ENCODE results near the gene LRRC74A. TPM values are rescaled to one million over a fixed set of nuclear protein-coding genes. Genes with fewer than 3 reads are reported as not detected.

Gene LRRC74A
- total and polyA plus RNA-seq, 10 of the 15 experiments (the other 5 are each of a cell fraction or from before 2014, with no cell fraction given), result not detected

DNA sequence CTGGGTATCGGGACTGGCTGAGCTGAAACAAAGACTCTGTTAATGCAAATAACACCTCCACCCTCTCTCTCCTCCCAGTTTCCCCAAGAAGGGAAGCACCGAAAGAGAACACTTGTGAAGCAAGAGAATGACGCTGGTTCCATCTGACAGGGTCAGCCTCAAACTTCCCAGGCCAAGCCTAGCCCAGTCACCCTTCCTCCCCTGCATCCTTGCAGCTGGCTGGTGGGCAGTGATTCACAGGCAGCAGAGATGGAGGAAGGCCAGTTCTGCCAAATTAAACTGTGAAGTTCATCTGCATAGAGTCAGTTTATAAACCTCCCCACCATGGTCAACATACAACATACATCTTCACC lies 2.8 kb downstream of the LRRC74A start:
- intact Hi-C loops (cut with micrococcal nuclease; ENCODE audit: unreplicated experiment) (no loop called here), in situ Hi-C loops (cut with MboI) (no loop called here)
- DNase-seq (ENCODE audit: low read depth, low spot score) (no peak), ATAC-seq (no peak), FAIRE-seq (no peak)
- no peak overlapping the region for H3K4me2 ChIP-seq (ENCODE audit: control insufficient read depth, insufficient read depth)
- no peaks in the 10 kb centered on the region for H3K36me3 ChIP-seq (ENCODE audit: control insufficient read depth in 2 of 2, insufficient read depth in 2 of 2, low read length in 1 of 2)
- CTCF ChIA-PET, result no interaction called here
- RAD21 ChIA-PET (ENCODE audit: unreplicated experiment), result no interaction called here
- no peaks in the 10 kb centered on the region for H4K20me1 ChIP-seq (ENCODE audit: control insufficient read depth, insufficient read depth)
- POLR2A ChIA-PET, result interaction anchor here (0.5 kb wide), 1 partner anchor 265 kb away, joined by 3 read pairs; no protein-coding TSS in a partner anchor
- H3K4me3 ChIP-seq, result no peak overlapping the region
- TF ChIP-seq, protein P1, sequence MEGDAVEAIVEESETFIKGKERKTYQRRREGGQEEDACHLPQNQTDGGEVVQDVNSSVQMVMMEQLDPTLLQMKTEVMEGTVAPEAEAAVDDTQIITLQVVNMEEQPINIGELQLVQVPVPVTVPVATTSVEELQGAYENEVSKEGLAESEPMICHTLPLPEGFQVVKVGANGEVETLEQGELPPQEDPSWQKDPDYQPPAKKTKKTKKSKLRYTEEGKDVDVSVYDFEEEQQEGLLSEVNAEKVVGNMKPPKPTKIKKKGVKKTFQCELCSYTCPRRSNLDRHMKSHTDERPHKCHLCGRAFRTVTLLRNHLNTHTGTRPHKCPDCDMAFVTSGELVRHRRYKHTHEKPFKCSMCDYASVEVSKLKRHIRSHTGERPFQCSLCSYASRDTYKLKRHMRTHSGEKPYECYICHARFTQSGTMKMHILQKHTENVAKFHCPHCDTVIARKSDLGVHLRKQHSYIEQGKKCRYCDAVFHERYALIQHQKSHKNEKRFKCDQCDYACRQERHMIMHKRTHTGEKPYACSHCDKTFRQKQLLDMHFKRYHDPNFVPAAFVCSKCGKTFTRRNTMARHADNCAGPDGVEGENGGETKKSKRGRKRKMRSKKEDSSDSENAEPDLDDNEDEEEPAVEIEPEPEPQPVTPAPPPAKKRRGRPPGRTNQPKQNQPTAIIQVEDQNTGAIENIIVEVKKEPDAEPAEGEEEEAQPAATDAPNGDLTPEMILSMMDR (IDR thresholded peaks at IDR 0.05 in 2 of 3, conservative IDR thresholded peaks at IDR 0.05 in 1 of 3; ENCODE audit: control insufficient read depth in 2 of 3, extremely low read depth in 1 of 3, insufficient read depth in 1 of 3, low read depth in 3 of 3, low read length in 3 of 3), result no peak
- no peak for TF ChIP-seq SIX5 (IDR thresholded peaks at IDR 0.05; ENCODE audit: low read depth, low read length, severe bottlenecking)
- no peaks in the 10 kb centered on the region for H3K79me2 ChIP-seq (ENCODE audit: control insufficient read depth, insufficient read depth, low read length)
- H2AFZ ChIP-seq (ENCODE audit: control insufficient read depth, low read depth, low read length), result no peak overlapping the region
- no peaks in the 10 kb centered on the region for H3K9me3 ChIP-seq (replicated peaks; ENCODE audit: control insufficient read depth, insufficient read depth, low read length)
- 43% methylated on average over 3 of the region's 3 CpGs for WGBS (ENCODE audit: insufficient coverage, insufficient replicate concordance, low lambda C conversion rate, missing lambda C conversion rate)
- SMC1A ChIA-PET (ENCODE audit: uncharacterized antibody, unreplicated experiment), result no interaction called here
- no peaks in the 10 kb centered on the region for H3K4me1 ChIP-seq (ENCODE audit: control insufficient read depth, insufficient read depth, low read length)
- peaks cover 0 to 3% of the 10 kb centered on the region in 2 experiments; a peak in 1 of 4 replicates for H3K27me3 ChIP-seq (replicated peaks in 1 of 2; ENCODE audit: control insufficient read depth in 2 of 2, insufficient read depth in 2 of 2, low read length in 1 of 2)
- H3K27ac ChIP-seq (ENCODE audit: control insufficient read depth, insufficient read depth), result no peak overlapping the region
- BruUV-seq (replicated peaks), result no TSS peak
- no peak overlapping the region for H3K9ac ChIP-seq (ENCODE audit: control insufficient read depth, insufficient read depth, low read length)

DNA sequence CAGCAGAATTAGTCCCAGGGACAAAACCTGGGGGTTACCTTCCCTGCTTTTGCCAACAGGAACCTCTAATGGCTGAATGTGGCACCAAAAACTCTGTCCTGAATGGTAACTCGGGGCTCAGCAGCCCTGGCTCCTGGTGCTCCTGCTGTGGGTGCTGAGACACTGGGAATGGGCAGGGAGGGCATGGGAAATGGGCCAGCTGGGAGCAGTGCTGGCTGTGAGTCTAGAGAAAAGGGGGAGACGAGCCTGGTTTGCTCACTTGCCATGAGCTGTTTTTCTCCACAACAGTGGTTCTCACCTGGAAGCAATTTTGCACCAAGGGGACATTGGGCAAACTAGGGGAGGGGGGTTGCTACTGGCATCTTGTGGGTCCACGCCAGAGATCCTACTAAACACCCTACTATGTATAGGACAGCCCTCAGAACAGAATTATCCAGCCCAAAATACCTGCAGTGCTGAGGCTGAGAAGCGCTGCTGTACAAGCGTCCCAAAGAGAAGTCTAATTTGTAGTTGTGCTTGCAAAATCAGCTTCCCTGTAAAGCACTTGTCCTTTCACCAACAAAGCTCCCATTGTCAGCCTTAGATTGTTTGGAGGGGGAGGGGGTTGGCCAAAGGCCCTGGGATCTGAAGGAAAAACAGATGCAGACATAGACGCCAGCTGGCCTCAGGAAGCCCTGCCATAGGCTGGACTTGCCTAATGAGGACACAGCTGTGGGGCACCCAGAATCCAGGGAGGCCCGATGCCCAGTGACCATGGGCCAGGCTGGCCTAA lies 3.6 kb downstream of the LRRC74A start:
- no peak overlapping the region for H3K9ac ChIP-seq (ENCODE audit: control insufficient read depth, insufficient read depth, low read length)
- no peak for FAIRE-seq
- no peak overlapping the region for H2AFZ ChIP-seq (ENCODE audit: control insufficient read depth, low read depth, low read length)
- TF ChIP-seq SMARCA5 (IDR thresholded peaks at IDR 0.05), result no peak
- no peak for TF ChIP-seq TAF1 (IDR thresholded peaks at IDR 0.05; ENCODE audit: borderline replicate concordance, low read depth, low read length)
- TF ChIP-seq HCFC1 (IDR thresholded peaks at IDR 0.05; ENCODE audit: low read length), result no peak
- TF ChIP-seq, protein P2, sequence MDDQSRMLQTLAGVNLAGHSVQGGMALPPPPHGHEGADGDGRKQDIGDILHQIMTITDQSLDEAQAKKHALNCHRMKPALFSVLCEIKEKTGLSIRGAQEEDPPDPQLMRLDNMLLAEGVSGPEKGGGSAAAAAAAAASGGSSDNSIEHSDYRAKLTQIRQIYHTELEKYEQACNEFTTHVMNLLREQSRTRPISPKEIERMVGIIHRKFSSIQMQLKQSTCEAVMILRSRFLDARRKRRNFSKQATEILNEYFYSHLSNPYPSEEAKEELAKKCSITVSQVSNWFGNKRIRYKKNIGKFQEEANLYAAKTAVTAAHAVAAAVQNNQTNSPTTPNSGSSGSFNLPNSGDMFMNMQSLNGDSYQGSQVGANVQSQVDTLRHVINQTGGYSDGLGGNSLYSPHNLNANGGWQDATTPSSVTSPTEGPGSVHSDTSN (IDR thresholded peaks at IDR 0.05; ENCODE audit: insufficient replicate concordance, low read depth, low read length), result no peak
- TF ChIP-seq ZNF622 (IDR thresholded peaks at IDR 0.05), result no peak
- no peak for TF ChIP-seq SP1 (IDR thresholded peaks at IDR 0.05; ENCODE audit: low read depth, low read length)
- no peak for TF ChIP-seq TARDBP (IDR thresholded peaks at IDR 0.05; ENCODE audit: borderline replicate concordance)
- no peak for TF ChIP-seq MEF2B (IDR thresholded peaks at IDR 0.05; ENCODE audit: partially characterized antibody, poor library complexity, severe bottlenecking)
- no peak for TF ChIP-seq TCF7 (IDR thresholded peaks at IDR 0.05; ENCODE audit: borderline replicate concordance)
- H3K4me3 ChIP-seq, result no peak overlapping the region
- DNase-seq (ENCODE audit: low read depth, low spot score), result no peak
- ChIA-PET SMC1A (ENCODE audit: uncharacterized antibody, unreplicated experiment) (interaction anchor here (0.9 kb wide), 1 partner anchor 785 kb away, joined by 3 read pairs; no protein-coding TSS in a partner anchor), RAD21 (ENCODE audit: unreplicated experiment) (no interaction called here), CTCF (no interaction called here), POLR2A (interaction anchor here (0.5 kb wide), 1 partner anchor 264 kb away, joined by 3 read pairs; no protein-coding TSS in a partner anchor)
- 38% methylated on average over 7 of the region's 7 CpGs for WGBS (ENCODE audit: insufficient coverage, insufficient replicate concordance, low lambda C conversion rate, missing lambda C conversion rate)
- H4K20me1 ChIP-seq (ENCODE audit: control insufficient read depth, insufficient read depth), result no peaks in the 10 kb centered on the region
- no peaks in the 10 kb centered on the region for H3K4me1 ChIP-seq (ENCODE audit: control insufficient read depth, insufficient read depth, low read length)
- no TSS peak for BruUV-seq (replicated peaks)
- in situ Hi-C loops (cut with MboI) (no loop called here), intact Hi-C loops (cut with micrococcal nuclease; ENCODE audit: unreplicated experiment) (no loop called here)
- H3K9me3 ChIP-seq (replicated peaks; ENCODE audit: control insufficient read depth, insufficient read depth, low read length), result no peaks in the 10 kb centered on the region
- no peak overlapping the region for H3K4me2 ChIP-seq (ENCODE audit: control insufficient read depth, insufficient read depth)
- no peaks in the 10 kb centered on the region for H3K36me3 ChIP-seq (ENCODE audit: control insufficient read depth in 2 of 2, insufficient read depth in 2 of 2, low read length in 1 of 2)
- peaks cover 0 to 3% of the 10 kb centered on the region in 2 experiments; a peak in 1 of 4 replicates for H3K27me3 ChIP-seq (replicated peaks in 1 of 2; ENCODE audit: control insufficient read depth in 2 of 2, insufficient read depth in 2 of 2, low read length in 1 of 2)
- H3K79me2 ChIP-seq (ENCODE audit: control insufficient read depth, insufficient read depth, low read length), result no peaks in the 10 kb centered on the region
- ATAC-seq, result no peak
- no peak overlapping the region for H3K27ac ChIP-seq (ENCODE audit: control insufficient read depth, insufficient read depth)
